ENCODE measurements around the gene EMSY. TPM values are rescaled to one million over a fixed set of nuclear protein-coding genes. Genes with fewer than 3 reads are reported as not detected.

Gene EMSY
- total and polyA plus RNA-seq, 2 of the 8 experiments (the other 6 are each of a cell fraction or from before 2014, with no cell fraction given) = 29.6 to 34.6 TPM

GRCh38 chr11:76553554-76554476 lies 109.0 kb downstream of the EMSY start (continued):
- TF ChIP-seq TCF12 (IDR thresholded peaks at IDR 0.05; ENCODE audit: low read depth, low read length) (no peak), ATF2 (IDR thresholded peaks at IDR 0.05; ENCODE audit: low read length) (no peak), RFX5 (IDR thresholded peaks at IDR 0.05; ENCODE audit: borderline replicate concordance, low read depth, low read length) (no peak), ZNF274 (IDR thresholded peaks at IDR 0.05; ENCODE audit: borderline replicate concordance, extremely low read depth, low read length) (no peak), KDM5A (IDR thresholded peaks at IDR 0.05; ENCODE audit: low read length) (no peak), TEAD4 (IDR thresholded peaks at IDR 0.05; ENCODE audit: low read depth, low read length) (no peak), TAF7 (optimal IDR thresholded peaks at IDR 0.05; ENCODE audit: borderline replicate concordance, low read depth, low read length) (no peak), JUND (IDR thresholded peaks at IDR 0.05; ENCODE audit: low read length) (no peak)
